ENCODE data around the gene ISLR2. TPM values are rescaled to one million over a fixed set of nuclear protein-coding genes. Genes with fewer than 3 reads are reported as not detected.

ISLR2 gene
- total RNA-seq, 1 experiment from 2014 or later = 0.05 TPM

DNA sequence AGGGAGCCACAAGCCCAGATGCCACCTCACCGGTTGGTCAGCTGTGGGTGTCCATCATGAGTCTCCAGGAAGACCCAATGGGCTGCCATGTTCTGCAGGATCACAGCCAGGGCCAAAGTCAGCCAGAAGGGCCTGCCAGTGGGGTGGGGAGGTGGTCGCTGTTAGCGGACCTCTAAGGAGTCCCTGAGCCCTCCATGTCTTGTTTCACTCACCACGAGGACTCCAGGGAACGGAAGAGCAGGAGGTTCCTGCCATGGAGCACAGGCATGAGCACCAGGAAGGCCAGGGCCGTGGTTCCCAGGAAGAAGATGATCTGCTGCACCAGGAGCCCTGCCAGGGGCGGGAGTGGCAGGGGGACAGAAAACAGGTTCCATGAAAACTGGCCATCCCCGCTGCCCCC is 51.7 kb downstream of the ISLR2 start:
- H2AFZ ChIP-seq (ENCODE audit: low read depth, low read length, poor library complexity, severe bottlenecking) = no peak overlapping the region
- H3K27me3 ChIP-seq (ENCODE audit: insufficient read depth, low read length) = peaks cover 20% of the 10 kb centered on the region; the same call in 1 of the 2 replicates
- ChIA-PET POLR2A (no interaction called here), RAD21 (ENCODE audit: low non-redundant PET in 1 of 2, low total read pairs in 2 of 2, uncharacterized antibody in 2 of 2, unreplicated experiment in 2 of 2) (no interaction called here), CTCF (no interaction called here)
- no peak overlapping the region for H3K27ac ChIP-seq (ENCODE audit: low read depth, low read length)
- peaks cover 8 to 21% of the 10 kb centered on the region in 2 experiments; a peak in 3 of 4 replicates for H3K4me1 ChIP-seq (ENCODE audit: control insufficient read depth in 1 of 2, insufficient read depth in 2 of 2, low read length in 2 of 2)
- H3K79me2 ChIP-seq (ENCODE audit: insufficient read depth, low read length) = no peaks in the 10 kb centered on the region
- TF ChIP-seq SIN3A (IDR thresholded peaks at IDR 0.05; ENCODE audit: low read depth) = no peak
- no peak for TF ChIP-seq CBX3 (IDR thresholded peaks at IDR 0.05; ENCODE audit: low read depth)
- TF ChIP-seq SRF (IDR thresholded peaks at IDR 0.05; ENCODE audit: low read depth) = no peak
- TF ChIP-seq JUND (IDR thresholded peaks at IDR 0.05) = no peak
- TF ChIP-seq YY1 (IDR thresholded peaks at IDR 0.05; ENCODE audit: extremely low read depth, insufficient replicate concordance, low read depth, low read length) = no peak
- no peak for TF ChIP-seq RAD21 (IDR thresholded peaks at IDR 0.05; ENCODE audit: low read depth)
- TF ChIP-seq EZH2phosphoT487 (IDR thresholded peaks at IDR 0.05; ENCODE audit: borderline replicate concordance) = no peak
- no peak for TF ChIP-seq TCF7L2 (IDR thresholded peaks at IDR 0.05; ENCODE audit: borderline replicate concordance, extremely low read depth, insufficient read depth, insufficient read length)
- TF ChIP-seq, protein P1, sequence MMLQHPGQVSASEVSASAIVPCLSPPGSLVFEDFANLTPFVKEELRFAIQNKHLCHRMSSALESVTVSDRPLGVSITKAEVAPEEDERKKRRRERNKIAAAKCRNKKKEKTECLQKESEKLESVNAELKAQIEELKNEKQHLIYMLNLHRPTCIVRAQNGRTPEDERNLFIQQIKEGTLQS (IDR thresholded peaks at IDR 0.05) = no peak
- TF ChIP-seq CTCF (IDR thresholded peaks at IDR 0.05 in 2 of 3, conservative IDR thresholded peaks at IDR 0.05 in 1 of 3; ENCODE audit: borderline replicate concordance in 1 of 3, insufficient read depth in 1 of 3, low read depth in 2 of 3, low read length in 2 of 3) = no peak
- no peak for TF ChIP-seq ZNF274 (IDR thresholded peaks at IDR 0.05; ENCODE audit: low read depth, low read length)
- TF ChIP-seq, protein P2, sequence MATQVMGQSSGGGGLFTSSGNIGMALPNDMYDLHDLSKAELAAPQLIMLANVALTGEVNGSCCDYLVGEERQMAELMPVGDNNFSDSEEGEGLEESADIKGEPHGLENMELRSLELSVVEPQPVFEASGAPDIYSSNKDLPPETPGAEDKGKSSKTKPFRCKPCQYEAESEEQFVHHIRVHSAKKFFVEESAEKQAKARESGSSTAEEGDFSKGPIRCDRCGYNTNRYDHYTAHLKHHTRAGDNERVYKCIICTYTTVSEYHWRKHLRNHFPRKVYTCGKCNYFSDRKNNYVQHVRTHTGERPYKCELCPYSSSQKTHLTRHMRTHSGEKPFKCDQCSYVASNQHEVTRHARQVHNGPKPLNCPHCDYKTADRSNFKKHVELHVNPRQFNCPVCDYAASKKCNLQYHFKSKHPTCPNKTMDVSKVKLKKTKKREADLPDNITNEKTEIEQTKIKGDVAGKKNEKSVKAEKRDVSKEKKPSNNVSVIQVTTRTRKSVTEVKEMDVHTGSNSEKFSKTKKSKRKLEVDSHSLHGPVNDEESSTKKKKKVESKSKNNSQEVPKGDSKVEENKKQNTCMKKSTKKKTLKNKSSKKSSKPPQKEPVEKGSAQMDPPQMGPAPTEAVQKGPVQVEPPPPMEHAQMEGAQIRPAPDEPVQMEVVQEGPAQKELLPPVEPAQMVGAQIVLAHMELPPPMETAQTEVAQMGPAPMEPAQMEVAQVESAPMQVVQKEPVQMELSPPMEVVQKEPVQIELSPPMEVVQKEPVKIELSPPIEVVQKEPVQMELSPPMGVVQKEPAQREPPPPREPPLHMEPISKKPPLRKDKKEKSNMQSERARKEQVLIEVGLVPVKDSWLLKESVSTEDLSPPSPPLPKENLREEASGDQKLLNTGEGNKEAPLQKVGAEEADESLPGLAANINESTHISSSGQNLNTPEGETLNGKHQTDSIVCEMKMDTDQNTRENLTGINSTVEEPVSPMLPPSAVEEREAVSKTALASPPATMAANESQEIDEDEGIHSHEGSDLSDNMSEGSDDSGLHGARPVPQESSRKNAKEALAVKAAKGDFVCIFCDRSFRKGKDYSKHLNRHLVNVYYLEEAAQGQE (IDR thresholded peaks at IDR 0.05; ENCODE audit: low read depth) = no peak
- TF ChIP-seq ZFX (IDR thresholded peaks at IDR 0.05) = no peak
- TF ChIP-seq POLR2A (IDR thresholded peaks at IDR 0.05; ENCODE audit: borderline replicate concordance, extremely low read depth, insufficient read depth, insufficient read length) = no peak
- no peak for TF ChIP-seq POLR2AphosphoS5 (IDR thresholded peaks at IDR 0.05; ENCODE audit: low read depth, low read length)
- no peak for TF ChIP-seq EZH2 (IDR thresholded peaks at IDR 0.05)
- TF ChIP-seq FOSL1 (IDR thresholded peaks at IDR 0.05; ENCODE audit: low read depth) = no peak
- BruUV-seq (replicated peaks) = no TSS peak
- ATAC-seq = no peak
- no peaks in the 10 kb centered on the region for H4K20me1 ChIP-seq (ENCODE audit: insufficient read depth)
- no peak overlapping the region for H3K4me2 ChIP-seq (ENCODE audit: low read length)
- intact Hi-C loops (cut with micrococcal nuclease) = no loop called here
- H3K9ac ChIP-seq (ENCODE audit: low read length) = no peak overlapping the region
- DNase-seq (ENCODE audit: low read depth, low spot score) = no peak
- H3K9me3 ChIP-seq (ENCODE audit: control insufficient read depth in 1 of 2, insufficient read depth in 1 of 2, low read depth in 1 of 2, low read length in 2 of 2) = no peaks in the 10 kb centered on the region
- H3K9me2 ChIP-seq (ENCODE audit: insufficient read depth) = no peaks in the 10 kb centered on the region
- no peaks in the 10 kb centered on the region for H3K36me3 ChIP-seq (ENCODE audit: control insufficient read depth in 1 of 2, insufficient read depth in 2 of 2, low read length in 2 of 2)
- no peak overlapping the region for H3K4me3 ChIP-seq (replicated peaks in 1 of 2; ENCODE audit: low read depth in 1 of 2, low read length in 2 of 2)
